GM18526 (cell line): ENCODE measurements around the gene RPS16.

ENCODE experiments used
- POLR2A ChIP-seq: IDR thresholded peaks from 3 replicates; pipeline ENCODE4 v1.6.1; 2011; ENCODE audit not compliant: insufficient read length; ENCODE audit errors: extremely low read depth

Gene RPS16

DNA sequence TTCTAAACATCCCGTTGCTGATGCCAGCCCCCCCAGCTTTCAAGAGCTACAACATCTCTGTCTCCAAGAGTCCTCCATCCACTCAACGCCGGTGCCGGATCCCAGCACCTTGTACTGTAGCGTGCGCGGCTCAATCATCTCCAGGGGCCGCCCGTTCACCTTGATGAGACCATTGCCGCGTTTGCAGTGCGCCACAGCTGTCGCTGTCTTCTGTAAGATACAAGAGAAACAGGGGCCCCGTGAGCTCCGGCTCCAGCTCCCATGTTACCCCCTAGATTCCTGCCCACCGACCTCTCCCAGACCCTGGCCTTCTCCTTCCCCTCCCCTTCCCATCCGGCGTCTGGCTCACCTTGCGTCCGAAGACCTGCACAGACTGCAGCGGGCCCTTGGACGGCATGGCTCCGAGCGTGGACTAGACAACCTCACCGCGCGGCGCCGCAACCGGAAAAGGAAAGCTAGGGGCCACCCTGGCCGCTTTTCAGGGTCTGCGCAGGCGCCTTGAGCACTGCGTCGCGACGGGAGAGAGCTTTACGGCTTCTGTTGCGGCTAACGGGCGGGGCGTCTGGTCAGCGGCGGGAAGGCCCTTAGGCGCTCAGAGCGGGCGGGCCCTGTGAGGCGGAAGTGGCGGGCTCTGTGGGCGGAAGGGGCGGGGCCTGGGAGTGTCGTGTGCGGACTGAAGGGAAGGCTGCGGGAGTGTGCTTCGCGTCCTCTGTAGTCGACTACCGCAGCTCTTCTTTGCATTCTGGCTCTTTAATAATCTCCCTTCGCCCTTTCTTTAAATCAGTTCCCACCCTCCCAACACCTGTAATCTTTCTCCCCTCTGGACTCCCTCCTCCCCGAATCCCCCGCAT lies at the start of gene RPS16:
Gene RPS16 (minus strand): TSS at position 451 of the 851 bp plus-strand sequence. CDS start 54 bp downstream, at position 397.
- peak; percentile 98 for TF ChIP-seq POLR2A

DNA sequence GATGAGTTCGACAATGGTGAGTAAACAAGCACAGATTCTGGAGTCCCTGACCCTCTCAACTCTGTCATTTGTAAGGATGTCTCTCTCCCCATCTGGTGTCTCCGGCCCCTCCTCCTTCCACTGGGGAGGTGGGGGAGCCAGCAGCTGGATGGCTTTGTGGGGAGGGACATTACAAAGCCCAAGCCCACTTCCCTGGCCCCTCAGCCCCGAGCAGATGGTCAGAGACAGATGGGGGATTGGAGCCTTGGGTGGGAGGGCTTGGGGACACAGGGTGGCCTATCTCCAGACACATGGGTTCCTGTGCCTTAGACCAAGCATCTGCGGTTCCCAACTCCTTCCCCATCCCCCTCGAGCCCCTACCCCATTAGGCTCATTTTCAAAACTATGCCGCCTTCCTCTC lies 47.4 kb upstream of the RPS16 start:
- no peak for TF ChIP-seq POLR2A

- no peak for TF ChIP-seq POLR2A
Measured at GRCh38 chr19:39481676-39482075, 45.9 kb upstream of the RPS16 start.

GRCh38 chr19:39481229-39481545 lies 45.4 kb upstream of the RPS16 start:
- no peak for TF ChIP-seq POLR2A

DNA sequence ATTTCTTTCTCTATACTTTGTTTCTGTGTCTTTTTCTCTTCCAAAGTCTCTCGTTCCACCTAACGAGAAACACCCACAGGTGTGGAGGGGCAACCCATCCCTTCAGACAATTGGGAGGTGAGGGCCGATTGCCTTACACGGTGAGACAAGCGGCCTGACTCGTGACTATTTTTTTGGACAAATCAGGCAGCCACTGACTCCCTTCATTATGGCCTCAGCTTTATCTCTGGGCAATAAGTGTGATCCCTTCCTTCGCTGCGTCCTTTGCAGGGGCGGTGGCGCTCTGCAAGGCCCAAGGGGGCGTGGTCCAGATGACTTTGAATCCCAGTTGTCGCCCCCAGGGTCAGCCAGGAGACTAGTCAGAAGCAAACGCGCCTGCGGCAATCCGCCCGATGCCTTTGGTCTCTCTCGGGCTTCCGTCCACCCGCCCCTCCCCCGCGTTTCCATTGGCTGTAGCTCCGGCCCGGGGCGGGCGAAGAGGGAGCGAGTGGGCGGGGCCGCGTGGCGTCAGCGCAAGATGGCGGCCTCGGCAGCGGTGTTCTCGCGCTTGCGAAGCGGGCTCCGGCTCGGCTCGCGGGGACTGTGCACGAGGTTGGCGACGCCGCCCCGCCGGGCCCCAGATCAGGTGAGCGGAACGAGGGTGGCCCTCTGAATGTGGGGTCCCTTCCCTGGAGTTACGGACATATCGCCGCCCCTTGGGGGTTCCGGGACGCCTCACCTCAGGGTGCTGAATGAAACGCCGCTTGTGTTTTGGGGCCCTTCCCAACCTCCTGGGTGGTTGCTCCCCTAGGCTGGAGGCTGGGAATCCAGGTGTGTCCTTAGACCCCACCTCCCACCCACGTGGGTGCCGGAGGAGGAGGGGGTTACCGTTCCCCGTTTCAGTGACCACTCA lies 44.8 kb upstream of the RPS16 start, which contains the start of gene TIMM50:
Gene TIMM50 (plus strand): TSS at position 502 of the 892 bp plus-strand sequence. CDS start 16 bp downstream, at position 518.
- peak; percentile 71 for TF ChIP-seq POLR2A

- no peak for TF ChIP-seq POLR2A
Measured at GRCh38 chr19:39479916-39480315, 44.2 kb upstream of the RPS16 start.

GRCh38 chr19:39475748-39476147 lies 40.0 kb upstream of the RPS16 start:
- TF ChIP-seq POLR2A = no peak

DNA sequence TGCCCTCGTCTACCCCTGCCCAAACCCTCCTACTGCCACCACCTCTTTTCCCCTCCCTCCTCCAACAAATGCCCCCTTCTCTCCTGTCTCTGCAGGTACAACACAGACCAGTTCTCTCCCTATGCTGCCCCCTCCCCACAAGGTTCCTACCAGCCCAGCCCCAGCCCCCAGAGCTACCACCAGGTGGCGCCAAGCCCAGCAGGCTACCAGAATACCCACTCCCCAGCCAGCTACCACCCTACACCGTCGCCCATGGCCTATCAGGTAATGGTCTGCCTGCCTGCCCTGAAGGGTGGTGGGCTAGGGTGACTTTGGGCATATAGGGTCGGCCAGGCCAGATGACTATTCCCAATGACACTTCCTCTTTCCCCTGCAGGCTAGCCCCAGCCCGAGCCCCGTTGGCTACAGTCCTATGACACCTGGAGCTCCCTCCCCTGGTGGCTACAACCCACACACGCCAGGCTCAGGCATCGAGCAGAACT lies 38.4 kb upstream of the RPS16 start:
- TF ChIP-seq POLR2A = no peak

- TF ChIP-seq POLR2A = no peak
Measured at GRCh38 chr19:39473443-39473960, 37.8 kb upstream of the RPS16 start.

- no peak for TF ChIP-seq POLR2A
Measured at GRCh38 chr19:39472746-39473442, 37.1 kb upstream of the RPS16 start.

DNA sequence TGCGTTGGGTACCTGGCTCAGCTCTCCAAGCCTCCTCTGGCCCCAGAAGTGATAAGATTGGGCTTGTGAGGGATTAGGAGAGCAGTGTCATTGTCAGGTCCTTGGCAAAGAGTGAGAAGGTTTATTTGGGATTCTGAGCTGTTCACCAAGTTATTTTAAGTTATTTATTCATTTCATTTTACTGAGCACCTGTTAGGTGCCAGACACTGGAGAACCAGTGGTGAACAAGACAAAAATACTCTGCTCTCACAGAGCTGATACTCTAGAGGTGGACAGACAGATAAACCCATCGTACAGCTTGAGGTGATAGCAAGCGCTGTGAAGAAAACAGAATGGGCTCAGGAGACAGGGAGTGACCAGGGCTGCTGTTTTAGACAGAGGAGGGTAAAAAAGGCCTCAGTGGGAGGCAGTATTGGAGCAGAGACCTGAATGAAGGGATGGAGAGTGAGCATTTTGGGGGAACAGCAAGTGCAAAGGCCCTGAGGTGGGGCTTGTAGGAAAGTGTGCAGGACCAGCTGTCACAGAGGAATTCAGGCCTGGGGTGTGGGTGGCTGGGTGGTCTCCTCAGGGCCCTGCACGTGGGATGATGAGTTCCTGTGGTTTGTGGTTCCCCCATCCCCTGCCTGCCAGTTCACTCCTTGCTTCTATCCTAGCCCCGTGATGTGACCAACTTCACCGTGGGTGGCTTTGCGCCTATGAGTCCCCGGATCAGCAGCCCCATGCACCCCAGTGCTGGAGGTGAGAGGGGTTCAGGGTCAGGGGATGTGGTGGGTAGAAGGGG lies 36.2 kb upstream of the RPS16 start:
- TF ChIP-seq POLR2A = no peak

DNA sequence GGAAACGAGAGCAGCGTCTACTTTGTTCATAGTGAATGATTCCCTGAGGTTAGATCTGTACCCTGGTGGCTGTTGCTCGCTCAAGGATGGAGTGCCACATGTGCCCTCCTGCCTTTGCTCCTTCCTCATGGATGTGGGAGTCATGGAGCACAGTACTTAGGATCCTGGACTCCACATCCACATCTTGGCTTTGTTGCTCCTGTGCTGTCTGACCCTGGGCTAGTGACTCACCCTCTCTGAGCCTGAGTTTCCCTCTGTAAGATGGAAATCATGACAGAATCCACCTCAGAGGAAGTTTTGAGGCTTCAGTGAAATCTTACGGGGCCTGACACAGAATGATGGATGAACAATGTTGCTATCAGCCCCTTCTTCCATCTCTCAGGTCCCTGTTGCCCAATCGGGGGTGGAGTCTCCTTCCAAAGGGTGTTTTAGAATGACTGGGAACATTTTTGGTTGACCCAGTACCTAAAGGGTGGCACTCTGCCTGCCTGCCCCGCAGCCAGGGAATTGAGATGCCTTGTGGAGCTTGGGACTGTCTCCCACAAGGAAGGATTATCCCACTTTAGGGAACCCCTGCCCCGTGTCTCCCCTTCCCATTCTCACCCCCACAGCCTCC lies 35.1 kb upstream of the RPS16 start:
- TF ChIP-seq POLR2A = no peak

DNA sequence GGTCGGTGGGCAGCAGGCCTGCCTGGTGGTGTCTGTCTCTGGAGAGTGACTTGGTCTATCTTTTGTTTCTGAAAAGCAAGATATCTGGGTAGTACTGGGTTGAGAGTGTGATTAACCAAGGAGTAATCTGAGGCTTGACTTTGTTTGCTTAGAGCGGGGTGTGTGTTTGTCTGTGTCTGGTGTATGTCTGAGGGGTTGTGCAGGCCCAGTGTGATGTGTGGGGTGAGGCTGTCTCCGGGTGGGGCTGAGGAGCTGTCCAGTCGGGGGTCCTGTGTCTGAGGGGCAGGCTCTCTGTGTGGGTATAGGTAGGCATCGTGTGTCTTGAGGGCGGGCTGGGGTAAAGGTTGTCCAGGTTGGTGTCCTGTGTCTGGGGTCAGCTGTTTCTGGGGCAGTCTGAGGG lies 33.8 kb upstream of the RPS16 start:
- TF ChIP-seq POLR2A = no peak

- no peak for TF ChIP-seq POLR2A
Measured at GRCh38 chr19:39469036-39469435, 33.3 kb upstream of the RPS16 start.
